Aorta (tissue), 5 donors: ENCODE measurements around the gene PRSS12. TPM values are rescaled to one million over a fixed set of nuclear protein-coding genes. Genes with fewer than 3 reads are reported as not detected.

Experiments
- ATAC-seq: fragments of 200-7000 bp; cut with Tn5 transposase; one replicate; pipeline ENCODE4 v1.9.1; 2022; ENCODE audit warnings: moderate library complexity; ENCODE audit not compliant: low FRiP score
- DNase-seq, 2 donors: peaks; one replicate each; pipeline ENCODE4 v3.0.0-alpha.2; 2020
- H3K27ac ChIP-seq, 2 donors: one replicate each; pipeline ENCODE4 v1.5.1; 2013; ENCODE audit warnings: low read length in 2 of 2, mild to moderate bottlenecking in 2 of 2, moderate library complexity in 2 of 2, control low read depth in 1 of 2, inconsistent platforms in 1 of 2, low read depth in 1 of 2
- H3K27me3 ChIP-seq, 2 donors: one replicate each; pipeline ENCODE4 v1.6.1; 2013; ENCODE audit warnings: control low read depth in 1 of 2, low read length in 1 of 2, mild to moderate bottlenecking in 1 of 2, moderate library complexity in 1 of 2; ENCODE audit not compliant: insufficient read depth in 2 of 2, control insufficient read depth in 1 of 2
- H3K36me3 ChIP-seq, 2 donors: one replicate each; pipeline ENCODE4 v1.6.1; 2013; ENCODE audit warnings: control low read depth in 1 of 2, low read length in 1 of 2, mild to moderate bottlenecking in 1 of 2; ENCODE audit not compliant: insufficient read depth in 2 of 2, control insufficient read depth in 1 of 2
- H3K4me1 ChIP-seq, 2 donors: one replicate each; pipeline ENCODE4 v1.6.1; 2013; ENCODE audit warnings: low read length in 2 of 2, control low read depth in 1 of 2, mild to moderate bottlenecking in 1 of 2, moderate library complexity in 1 of 2; ENCODE audit not compliant: insufficient read depth in 2 of 2, control insufficient read depth in 1 of 2
- H3K4me3 ChIP-seq, 2 donors: one replicate each; pipeline ENCODE4 v1.5.1; 2013; ENCODE audit warnings: low read length in 2 of 2, control low read depth in 1 of 2, mild to moderate bottlenecking in 1 of 2
- H3K9me3 ChIP-seq: one replicate; pipeline ENCODE4 v1.6.1; 2013; ENCODE audit warnings: mild to moderate bottlenecking, low read length; ENCODE audit not compliant: control insufficient read depth
- WGBS, 2 donors: extraction: QIAGEN DNeasy Blood & Tissue Kit; methylation state at CpG; one replicate each; pipeline ENCODE4 v1.1.7; 2013; 5-methylcytosine and 5-hydroxymethylcytosine counted together
- intact Hi-C, 2 donors: fragments of 100-400 bp; cut with DNase I; formaldehyde crosslinking; loops; one replicate each; pipeline versions ENCODE4 v1.14.2 to v1.15.0; 2022
- polyA plus RNA-seq, 2 donors: library from polyadenylated mRNA; stranded (reverse); fragments of 200-250 nt; gene quantifications; one replicate each; pipeline ENCODE4 v1.2.3, GENCODE V29; 2013
- total RNA-seq, 2 donors: library from RNA; stranded (reverse); fragmentation: NEBNext Ultra II Directional; extraction: Animal tissue kit (Norgen Biotek cat#: 25700); gene quantifications; one replicate each; pipeline ENCODE4 v1.2.1, GENCODE V29; 2021
- donor health status: healthy with polysubstance abuse.
- donor health status: Bipolar disorder and iron deficiency.
- donor health status: DM: no; HTN: no; CAD: no.
- donor health status: DM: no; HTN: no; CAD: no.
- donor health status: DM: yes; HTN: yes; CAD: no.

Gene PRSS12
- total and polyA plus RNA-seq, 4 donors: 0.18 to 0.50 TPM; not detected in 2

- Histone ChIP-seq H3K36me3 (no peaks in the 10 kb centered on the region), H3K4me1 (no peaks in the 10 kb centered on the region), H3K27ac (no peak overlapping the region), H3K27me3 (peaks cover 0 to 3% of the 10 kb centered on the region in 2 donors), H3K9me3 (peaks cover 2% of the 10 kb centered on the region), H3K4me3 (no peak overlapping the region)
- intact Hi-C loops: no loop called here
- DNase-seq: no peak
- WGBS, 2 donors: 23% methylated on average over 3 of the region's 3 CpGs
- no peak for ATAC-seq
Measured at GRCh38 chr4:118363166-118363565, 10.4 kb upstream of the PRSS12 start.

- Histone ChIP-seq H3K36me3 (no peaks in the 10 kb centered on the region), H3K4me1 (no peaks in the 10 kb centered on the region), H3K27me3 (peaks cover 0 to 3% of the 10 kb centered on the region in 2 donors), H3K4me3 (no peak overlapping the region), H3K9me3 (peaks cover 2% of the 10 kb centered on the region), H3K27ac (no peak overlapping the region)
- ATAC-seq: no peak
- intact Hi-C loops: no loop called here
- no peak for DNase-seq
Measured at GRCh38 chr4:118361192-118361591, 8.4 kb upstream of the PRSS12 start.

- H3K4me1 ChIP-seq: no peaks in the 10 kb centered on the region
- H3K9me3 ChIP-seq: peaks cover 2% of the 10 kb centered on the region
- DNase-seq (no peak), ATAC-seq (no peak)
- 83 to 88% methylated on average over 3 of the region's 3 CpGs for WGBS, 2 donors
- no peak overlapping the region for H3K27ac ChIP-seq
- no peaks in the 10 kb centered on the region for H3K36me3 ChIP-seq
- intact Hi-C loops: no loop called here
- H3K4me3 ChIP-seq: no peak overlapping the region
- peaks cover 0 to 3% of the 10 kb centered on the region in 2 donors for H3K27me3 ChIP-seq
Measured at GRCh38 chr4:118360106-118360505, 7.3 kb upstream of the PRSS12 start.

GRCh38 chr4:118357601-118358000 lies 4.8 kb upstream of the PRSS12 start:
- Histone ChIP-seq H3K36me3 (no peaks in the 10 kb centered on the region), H3K4me1 (no peaks in the 10 kb centered on the region), H3K4me3 (no peak overlapping the region), H3K27ac (no peak overlapping the region), H3K27me3 (peaks cover 0 to 3% of the 10 kb centered on the region in 2 donors), H3K9me3 (peaks cover 2% of the 10 kb centered on the region)
- 35 to 40% methylated on average over 2 of the region's 2 CpGs for WGBS, 2 donors
- intact Hi-C loops: loop anchor here in 1 of 2 donors (10.0 kb wide), 1 partner anchor 73 kb away; no protein-coding TSS in a partner anchor
- DNase-seq (no peak), ATAC-seq (no peak)

GRCh38 chr4:118356731-118357130 lies 3.9 kb upstream of the PRSS12 start:
- Histone ChIP-seq H3K36me3 (no peaks in the 10 kb centered on the region), H3K4me3 (no peak overlapping the region), H3K27me3 (peaks cover 0 to under 1% of the 10 kb centered on the region in 2 donors), H3K4me1 (no peaks in the 10 kb centered on the region), H3K9me3 (peaks cover under 1% of the 10 kb centered on the region), H3K27ac (no peak overlapping the region)
- WGBS, 2 donors: 92 to 93% methylated on average over 1 of the region's 1 CpG
- intact Hi-C loops: loop anchor here in 1 of 2 donors (10.0 kb wide), 1 partner anchor 72 kb away; no protein-coding TSS in a partner anchor
- ATAC-seq (no peak), DNase-seq (no peak)

GRCh38 chr4:118356111-118356510 lies 3.3 kb upstream of the PRSS12 start:
- Histone ChIP-seq H3K36me3 (no peaks in the 10 kb centered on the region), H3K27ac (no peak overlapping the region), H3K4me1 (no peaks in the 10 kb centered on the region), H3K27me3 (no peaks in the 10 kb centered on the region), H3K4me3 (no peak overlapping the region), H3K9me3 (no peaks in the 10 kb centered on the region)
- no peak for ATAC-seq
- WGBS, 2 donors: 80 to 85% methylated on average over 4 of the region's 4 CpGs
- intact Hi-C loops: loop anchor here in 1 of 2 donors (10.0 kb wide), 1 partner anchor 71 kb away; no protein-coding TSS in a partner anchor
- no peak for DNase-seq

GRCh38 chr4:118354913-118355312 lies 2.1 kb upstream of the PRSS12 start:
- no peak for DNase-seq
- Histone ChIP-seq H3K27me3 (no peaks in the 10 kb centered on the region), H3K4me3 (no peak overlapping the region), H3K27ac (no peak overlapping the region), H3K4me1 (no peaks in the 10 kb centered on the region), H3K9me3 (no peaks in the 10 kb centered on the region), H3K36me3 (no peaks in the 10 kb centered on the region)
- WGBS, 2 donors: 79 to 80% methylated on average over 2 of the region's 2 CpGs
- no peak for ATAC-seq
- intact Hi-C loops: loop anchor here in 1 of 2 donors (10.0 kb wide), 1 partner anchor 70 kb away; no protein-coding TSS in a partner anchor

- no peaks in the 10 kb centered on the region for H3K27me3 ChIP-seq
- H3K9me3 ChIP-seq: no peaks in the 10 kb centered on the region
- intact Hi-C loops: loop anchor here in 1 of 2 donors (10.0 kb wide), 1 partner anchor 69 kb away; no protein-coding TSS in a partner anchor
- no peaks in the 10 kb centered on the region for H3K4me1 ChIP-seq
- DNase-seq (no peak), ATAC-seq (no peak)
- H3K27ac ChIP-seq: no peak overlapping the region
- H3K4me3 ChIP-seq: no peak overlapping the region
- 17 to 21% methylated on average over 8 of the region's 8 CpGs for WGBS, 2 donors
- H3K36me3 ChIP-seq: no peaks in the 10 kb centered on the region
Measured at GRCh38 chr4:118353534-118354030, 779 bp upstream of the PRSS12 start.
